GM12891 (cell line): ENCODE results near the gene IQGAP3.

ENCODE experiments used
- POLR2A ChIP-seq: IDR thresholded peaks from 2 replicates; pipeline ENCODE4 v1.6.1; 2011; ENCODE audit warnings: low read depth, low read length, control low read depth
- SPI1 ChIP-seq: IDR thresholded peaks from 2 replicates; pipeline ENCODE4 v1.6.1; 2011; ENCODE audit warnings: low read depth, low read length, control low read depth

DNA sequence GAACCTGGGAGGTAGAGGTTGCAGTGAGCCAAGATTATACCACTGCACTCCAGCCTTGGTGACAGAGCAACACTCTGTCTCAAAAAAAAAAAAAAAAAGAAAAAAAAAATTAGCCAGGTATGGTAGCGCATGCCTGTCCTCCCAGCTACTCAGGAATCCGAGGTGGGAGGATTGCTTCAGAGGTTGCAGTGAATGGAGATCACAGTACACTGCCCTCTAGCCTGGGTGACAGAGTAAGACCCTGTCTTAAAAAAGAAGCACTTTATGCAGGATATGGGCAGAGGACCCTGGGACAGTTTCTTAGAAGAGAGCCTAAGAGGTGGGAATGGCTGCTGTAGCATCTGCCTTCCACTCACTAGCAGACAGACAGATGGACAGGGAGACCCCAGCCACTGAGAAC lies 23.0 kb downstream of the IQGAP3 start:
- TF ChIP-seq SPI1 (no peak), POLR2A (no peak)
